AG09309 (cell line): ENCODE measurements around the gene TEX14.
"Not testable (repeated sequence)": the region's sequence is repeated elsewhere in the genome, so short reads cannot be mapped to it uniquely, and the experiment has no call there.

Experiments used
- DNase-seq: peaks from one replicate; pipeline ENCODE4 v3.0.0-alpha.2; 2010; ENCODE audit warnings: low read depth
- H3K4me3 ChIP-seq: 2 replicates; pipeline ENCODE4 v1.5.1; 2011; ENCODE audit warnings: mild to moderate bottlenecking, low read depth, low read length, moderate library complexity; ENCODE audit not compliant: control insufficient read depth
- TF ChIP-seq, protein P1 (sequence below): IDR thresholded peaks from 2 replicates; pipeline ENCODE4 v1.5.1; 2011; ENCODE audit warnings: mild to moderate bottlenecking, low read depth, low read length, inconsistent platforms; ENCODE audit not compliant: insufficient read depth, control insufficient read depth; ENCODE audit errors: missing control alignments

Gene TEX14

DNA sequence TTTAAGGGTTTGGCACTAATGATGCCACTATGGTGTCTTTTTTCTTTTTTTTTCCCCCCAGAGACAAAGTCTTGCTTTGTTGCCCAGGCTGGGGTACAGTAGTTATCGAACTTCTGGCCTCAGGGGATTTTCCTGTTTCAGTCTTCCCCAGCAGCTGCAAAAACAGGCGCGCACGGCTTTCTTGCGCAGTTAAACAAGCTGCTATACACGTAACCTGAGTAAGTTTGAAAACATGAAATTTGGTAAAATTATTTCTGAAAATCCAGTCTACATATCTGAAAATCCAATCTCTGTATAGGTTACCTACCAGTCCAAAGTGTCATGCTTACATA, 11.8 kb downstream of the TEX14 start:
- no peak for DNase-seq
- H3K4me3 ChIP-seq: no peak overlapping the region
- TF ChIP-seq, protein P1, sequence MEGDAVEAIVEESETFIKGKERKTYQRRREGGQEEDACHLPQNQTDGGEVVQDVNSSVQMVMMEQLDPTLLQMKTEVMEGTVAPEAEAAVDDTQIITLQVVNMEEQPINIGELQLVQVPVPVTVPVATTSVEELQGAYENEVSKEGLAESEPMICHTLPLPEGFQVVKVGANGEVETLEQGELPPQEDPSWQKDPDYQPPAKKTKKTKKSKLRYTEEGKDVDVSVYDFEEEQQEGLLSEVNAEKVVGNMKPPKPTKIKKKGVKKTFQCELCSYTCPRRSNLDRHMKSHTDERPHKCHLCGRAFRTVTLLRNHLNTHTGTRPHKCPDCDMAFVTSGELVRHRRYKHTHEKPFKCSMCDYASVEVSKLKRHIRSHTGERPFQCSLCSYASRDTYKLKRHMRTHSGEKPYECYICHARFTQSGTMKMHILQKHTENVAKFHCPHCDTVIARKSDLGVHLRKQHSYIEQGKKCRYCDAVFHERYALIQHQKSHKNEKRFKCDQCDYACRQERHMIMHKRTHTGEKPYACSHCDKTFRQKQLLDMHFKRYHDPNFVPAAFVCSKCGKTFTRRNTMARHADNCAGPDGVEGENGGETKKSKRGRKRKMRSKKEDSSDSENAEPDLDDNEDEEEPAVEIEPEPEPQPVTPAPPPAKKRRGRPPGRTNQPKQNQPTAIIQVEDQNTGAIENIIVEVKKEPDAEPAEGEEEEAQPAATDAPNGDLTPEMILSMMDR: no peak

GRCh38 chr17:58679263-58680037, 12.4 kb downstream of the TEX14 start:
- TF ChIP-seq, protein P1: no peak
- DNase-seq: no peak
- H3K4me3 ChIP-seq: no peak overlapping the region

DNA sequence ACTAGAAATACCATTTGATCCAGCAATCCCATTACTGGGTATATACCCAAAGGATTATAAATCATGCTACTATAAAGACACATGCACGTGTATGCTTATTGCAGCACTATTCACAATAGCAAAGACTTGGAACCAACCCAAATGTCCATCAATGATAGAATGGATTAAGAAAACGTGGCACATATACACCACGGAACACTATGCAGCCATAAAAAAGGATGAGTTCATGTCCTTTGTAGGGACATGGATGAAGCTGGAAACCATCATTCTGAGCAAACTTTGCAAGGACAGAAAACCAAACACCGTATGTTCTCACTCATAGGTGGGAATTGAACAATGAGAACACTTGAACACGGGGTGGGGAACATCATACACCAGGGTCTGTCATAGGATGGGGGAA, 13.6 kb downstream of the TEX14 start:
- H3K4me3 ChIP-seq, DNase-seq: not testable (repeated sequence)

DNA sequence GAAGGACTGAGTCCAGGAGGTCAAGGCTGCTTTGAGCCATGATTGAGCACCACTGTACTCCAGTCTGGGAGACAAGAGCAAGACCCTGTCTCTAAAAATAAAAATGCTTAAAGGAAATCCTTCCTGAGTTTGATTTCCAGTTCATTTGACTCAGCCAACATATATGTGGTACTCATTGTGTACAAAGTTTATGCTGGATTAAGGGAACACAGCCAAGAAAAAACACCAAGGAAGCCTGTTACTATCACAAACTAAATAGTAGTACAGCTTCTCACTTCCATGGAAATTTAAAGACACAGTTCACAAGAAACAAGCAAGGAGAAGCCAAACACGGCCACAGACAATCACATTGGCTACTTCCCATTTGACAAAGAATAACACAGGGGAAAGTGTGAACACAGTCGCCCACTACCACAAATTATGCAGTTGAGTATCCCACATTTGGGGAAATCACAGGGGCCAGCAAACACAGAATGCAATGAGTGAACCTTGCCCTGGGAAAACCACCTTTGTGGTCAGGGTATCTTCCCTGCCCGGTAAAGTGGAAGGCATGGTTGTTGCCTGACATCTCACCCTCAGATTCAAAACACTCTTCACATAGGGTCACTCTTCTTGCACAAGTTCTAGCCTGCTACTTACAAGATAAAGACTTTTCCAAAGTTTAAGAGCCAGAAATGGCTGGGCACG, 14.5 kb downstream of the TEX14 start:
- no peak overlapping the region for H3K4me3 ChIP-seq
- TF ChIP-seq, protein P1: no peak
- DNase-seq: no peak

- TF ChIP-seq, protein P1: no peak
- H3K4me3 ChIP-seq: no peak overlapping the region
- DNase-seq: no peak
These were observed 19.9 kb downstream of the TEX14 start for GRCh38 chr17:58671969-58672368.

GRCh38 chr17:58669853-58670252, 22.0 kb downstream of the TEX14 start:
- no peak for DNase-seq
- H3K4me3 ChIP-seq: no peak overlapping the region
- TF ChIP-seq, protein P1: no peak

DNA sequence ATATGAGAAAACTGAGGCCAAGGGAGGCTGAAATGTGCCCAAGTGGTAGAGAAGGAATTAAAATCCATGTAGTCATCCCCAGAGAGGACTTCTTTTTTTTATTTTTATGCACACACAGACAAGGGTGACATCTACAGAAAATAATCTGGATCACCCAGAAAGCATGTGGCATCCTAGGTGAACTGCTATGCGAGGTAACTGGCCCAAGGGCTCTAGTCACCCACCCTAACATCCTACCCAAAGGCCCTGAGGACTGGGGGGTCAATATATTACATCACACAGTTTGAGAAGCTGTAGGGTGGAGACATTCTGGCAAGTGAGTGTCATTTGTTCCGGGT, 23.3 kb downstream of the TEX14 start:
- TF ChIP-seq, protein P1: no peak
- DNase-seq: no peak
- no peak overlapping the region for H3K4me3 ChIP-seq
